ENCODE results near the gene HOXA7.
A peak's percentile ranks its signal among the peaks of the same experiment; 100 is the strongest.

Gene HOXA7

GRCh38 chr7:27158436-27159265 is 2.2 kb upstream of the HOXA7 start:
- DNase-seq = no peak

GRCh38 chr7:27157702-27158431 is 1.4 kb upstream of the HOXA7 start:
- DNase-seq = no peak

- no peak for DNase-seq
These were observed 634 bp upstream of the HOXA7 start for GRCh38 chr7:27156916-27157701.

GRCh38 chr7:27155816-27156507 is 513 bp downstream of the HOXA7 start:
- no peak for DNase-seq

- DNase-seq = no peak
These were observed 1.3 kb downstream of the HOXA7 start for GRCh38 chr7:27154901-27155815.

- DNase-seq = no peak
These were observed 2.1 kb downstream of the HOXA7 start for GRCh38 chr7:27154369-27154768.

GRCh38 chr7:27153526-27153925 is 2.9 kb downstream of the HOXA7 start:
- DNase-seq = no peak

- DNase-seq = no peak
These were observed 3.5 kb downstream of the HOXA7 start for GRCh38 chr7:27152816-27153442.

- DNase-seq = no peak
These were observed 4.3 kb downstream of the HOXA7 start, which contains the start of gene HOXA3 for GRCh38 chr7:27151931-27152815. Gene HOXA3 (minus strand): TSS chr7:27152583. CDS start chr7:27110640, 41,943 bp downstream.

- DNase-seq = no peak
These were observed 5.0 kb downstream of the HOXA7 start for GRCh38 chr7:27151341-27151930.

- DNase-seq = peak; percentile 67 to 83
These were observed 5.7 kb downstream of the HOXA7 start for GRCh38 chr7:27150568-27151340.

- peak in 1 of 2 experiments; percentile 39 for DNase-seq
These were observed 6.5 kb downstream of the HOXA7 start for GRCh38 chr7:27149842-27150567.

- peak in 1 of 2 experiments; percentile 47 for DNase-seq
These were observed 7.5 kb downstream of the HOXA7 start for GRCh38 chr7:27148756-27149641.

GRCh38 chr7:27148031-27148755 is 8.3 kb downstream of the HOXA7 start:
- peak in 1 of 2 experiments; percentile 37 for DNase-seq

GRCh38 chr7:27147199-27148030 is 9.1 kb downstream of the HOXA7 start, which contains the start of gene HOXA6:
Gene HOXA6 (minus strand): TSS chr7:27147774. CDS start chr7:27147749, 25 bp downstream.
- peak in 1 of 2 experiments; percentile 37 for DNase-seq
